Mesenchymal stem cell (in vitro differentiated cells and primary cell): ENCODE results near the gene TRAF3IP1.

Source experiments
- DNase-seq: peaks from one replicate; pipeline ENCODE4 v3.0.0-alpha.2; 2013
- H2AFZ ChIP-seq: one replicate; pipeline ENCODE4 v1.6.1; 2013; ENCODE audit warnings: low read depth, mild to moderate bottlenecking, control low read depth, inconsistent platforms, low read length, moderate library complexity
- H2AK5ac ChIP-seq: 2 replicates; pipeline ENCODE4 v1.6.1; 2013; ENCODE audit warnings: low read length, moderate library complexity, mild to moderate bottlenecking, inconsistent platforms; ENCODE audit not compliant: severe bottlenecking
- H2BK120ac ChIP-seq: one replicate; pipeline ENCODE4 v1.6.1; 2013; ENCODE audit warnings: low read depth, mild to moderate bottlenecking, inconsistent platforms, low read length, moderate library complexity
- H2BK12ac ChIP-seq, 2 experiments: one replicate each; pipeline ENCODE4 v1.6.1; 2013; ENCODE audit warnings: inconsistent platforms in 2 of 2, low read length in 2 of 2, mild to moderate bottlenecking in 2 of 2, moderate library complexity in 2 of 2, control low read depth in 1 of 2
- H2BK15ac ChIP-seq: one replicate; pipeline ENCODE4 v1.6.1; 2013; ENCODE audit warnings: mild to moderate bottlenecking, low read depth, inconsistent platforms; ENCODE audit not compliant: poor library complexity, severe bottlenecking
- H2BK5ac ChIP-seq: 2 replicates; pipeline ENCODE4 v1.6.1; 2013; ENCODE audit warnings: low read depth, mild to moderate bottlenecking, low read length, control low read depth, inconsistent platforms; ENCODE audit not compliant: poor library complexity, severe bottlenecking
- H3K14ac ChIP-seq, 2 experiments: one replicate each; pipeline ENCODE4 v1.6.1; 2013; ENCODE audit warnings: inconsistent platforms in 2 of 2, low read length in 2 of 2, control low read depth in 1 of 2, mild to moderate bottlenecking in 1 of 2, moderate library complexity in 1 of 2
- H3K18ac ChIP-seq, 2 experiments: one replicate each; pipeline ENCODE4 v1.6.1; 2013; ENCODE audit warnings: inconsistent platforms in 2 of 2, low read length in 2 of 2, control low read depth in 1 of 2, low read depth in 1 of 2, mild to moderate bottlenecking in 1 of 2
- H3K23ac ChIP-seq, 2 experiments: one replicate each; pipeline ENCODE4 v1.6.1; 2013; ENCODE audit warnings: inconsistent platforms in 2 of 2, low read length in 2 of 2, mild to moderate bottlenecking in 2 of 2, moderate library complexity in 2 of 2, control low read depth in 1 of 2
- H3K27ac ChIP-seq: 2 replicates; pipeline ENCODE4 v1.5.1; 2013; ENCODE audit warnings: mild to moderate bottlenecking, moderate library complexity, low read length, control low read depth, inconsistent platforms; ENCODE audit not compliant: poor library complexity, severe bottlenecking
- H3K27me3 ChIP-seq, 2 experiments: 2 replicates each; pipeline versions ENCODE4 v1.6.1 to v1.7.0; 2013; ENCODE audit warnings: low read length in 2 of 2, mild to moderate bottlenecking in 2 of 2, moderate library complexity in 2 of 2, control low read depth in 1 of 2, inconsistent platforms in 1 of 2; ENCODE audit not compliant: control insufficient read depth in 1 of 2, insufficient read depth in 1 of 2
- H3K36me3 ChIP-seq, 2 experiments: 2 replicates each; pipeline versions ENCODE4 v1.6.1 to v1.7.0; 2013; ENCODE audit warnings: low read length in 2 of 2, control low read depth in 1 of 2, inconsistent platforms in 1 of 2, low read depth in 1 of 2, mild to moderate bottlenecking in 1 of 2; ENCODE audit not compliant: insufficient read depth in 2 of 2, control insufficient read depth in 1 of 2
- H3K4ac ChIP-seq, 2 experiments: one replicate each; pipeline ENCODE4 v1.6.1; 2013; ENCODE audit warnings: inconsistent platforms in 2 of 2, low read length in 2 of 2, mild to moderate bottlenecking in 2 of 2, moderate library complexity in 2 of 2, control low read depth in 1 of 2, low read depth in 1 of 2
- H3K4me1 ChIP-seq: 2 replicates; pipeline ENCODE4 v1.6.1; 2013; ENCODE audit warnings: low read depth, low read length, control low read depth; ENCODE audit not compliant: control insufficient read depth, insufficient read depth
- H3K4me2 ChIP-seq: 2 replicates; pipeline ENCODE4 v1.6.1; 2013; ENCODE audit warnings: low read length, mild to moderate bottlenecking, inconsistent platforms; ENCODE audit not compliant: poor library complexity, severe bottlenecking
- H3K4me3 ChIP-seq, 2 experiments: 2 replicates each; pipeline versions ENCODE4 v1.5.1 to v1.7.0; 2013; ENCODE audit warnings: low read length in 2 of 2, mild to moderate bottlenecking in 2 of 2, control low read depth in 1 of 2, low read depth in 1 of 2; ENCODE audit not compliant: insufficient read depth in 1 of 2
- H3K79me1 ChIP-seq: replicated peaks from 2 replicates; pipeline ENCODE4 v1.6.1; 2013; ENCODE audit warnings: mild to moderate bottlenecking, control low read depth, low read length, inconsistent platforms; ENCODE audit not compliant: poor library complexity, severe bottlenecking
- H3K9ac ChIP-seq: 2 replicates; pipeline ENCODE4 v1.7.0; 2013; ENCODE audit warnings: mild to moderate bottlenecking, low read length, moderate library complexity
- H3K9me3 ChIP-seq: 2 replicates; pipeline ENCODE4 v1.7.0; 2013; ENCODE audit warnings: mild to moderate bottlenecking, low read length; ENCODE audit not compliant: control insufficient read depth
- H4K8ac ChIP-seq: one replicate; pipeline ENCODE4 v1.6.1; 2013; ENCODE audit warnings: inconsistent platforms, mild to moderate bottlenecking, low read length, moderate library complexity
- H4K91ac ChIP-seq: one replicate; pipeline ENCODE4 v1.6.1; 2013; ENCODE audit warnings: mild to moderate bottlenecking, low read length, inconsistent platforms
- WGBS: methylation state at CpG from one replicate; pipeline ENCODE4 v1.1.7; 2013; ENCODE audit warnings: mixed read lengths; 5-methylcytosine and 5-hydroxymethylcytosine counted together

TRAF3IP1 gene

GRCh38 chr2:238286551-238286950, 33.8 kb upstream of the TRAF3IP1 start:
- no peak overlapping the region for H3K4me2 ChIP-seq
- peaks cover 0 to 3% of the 10 kb centered on the region in 2 experiments for H3K36me3 ChIP-seq
- peak overlapping the region; percentile 61 for H2AK5ac ChIP-seq
- peak overlapping the region; percentile 86 for H4K91ac ChIP-seq
- H3K4me1 ChIP-seq = peaks cover 56% of the 10 kb centered on the region
- H3K9me3 ChIP-seq = no peaks in the 10 kb centered on the region
- WGBS = 60% methylated on average over 7 of the region's 7 CpGs
- H2BK120ac ChIP-seq = peak overlapping the region; percentile 65
- peak overlapping the region; percentile 90 for H2BK15ac ChIP-seq
- peak overlapping the region; percentile 88 for H4K8ac ChIP-seq
- H2BK5ac ChIP-seq = peak overlapping the region; percentile 38
- H2BK12ac ChIP-seq = peak overlapping the region in 1 of 2 experiments; percentile 12
- DNase-seq = peak; percentile 93
- H3K4ac ChIP-seq = peak overlapping the region in 1 of 2 experiments; percentile 68
- H3K23ac ChIP-seq = no peak overlapping the region
- peaks cover 0 to 4% of the 10 kb centered on the region in 2 experiments for H3K27me3 ChIP-seq
- H3K14ac ChIP-seq = no peak overlapping the region
- H3K4me3 ChIP-seq = peak overlapping the region in 1 of 2 experiments; percentile 45
- peaks cover 31% of the 10 kb centered on the region for H3K79me1 ChIP-seq
- H3K27ac ChIP-seq = peak overlapping the region; percentile 83
- no peak overlapping the region for H2AFZ ChIP-seq
- H3K9ac ChIP-seq = peak overlapping the region; percentile 99
- peak overlapping the region; percentile 75 to 80 for H3K18ac ChIP-seq

- H2BK5ac ChIP-seq = no peak overlapping the region
- no peak for DNase-seq
- H2BK12ac ChIP-seq = peak overlapping the region in 1 of 2 experiments; percentile 46
- peak overlapping the region in 1 of 2 experiments; percentile 18 for H3K23ac ChIP-seq
- peaks cover 26% of the 10 kb centered on the region for H3K79me1 ChIP-seq
- H4K8ac ChIP-seq = no peak overlapping the region
- no peak overlapping the region for H2AFZ ChIP-seq
- peak overlapping the region; percentile 83 for H3K27ac ChIP-seq
- peak overlapping the region; percentile 35 for H2BK120ac ChIP-seq
- H3K4me2 ChIP-seq = peak overlapping the region; percentile 89
- H3K18ac ChIP-seq = no peak overlapping the region
- H3K27me3 ChIP-seq = peaks cover 0 to 4% of the 10 kb centered on the region in 2 experiments
- no peak overlapping the region for H3K4ac ChIP-seq
- H3K9ac ChIP-seq = peak overlapping the region; percentile 99
- H3K4me3 ChIP-seq = peak overlapping the region in 1 of 2 experiments; percentile 95
- H3K9me3 ChIP-seq = no peaks in the 10 kb centered on the region
- peaks cover 0 to 3% of the 10 kb centered on the region in 2 experiments for H3K36me3 ChIP-seq
- H2BK15ac ChIP-seq = peak overlapping the region; percentile 90
- H2AK5ac ChIP-seq = no peak overlapping the region
- WGBS = 75% methylated on average over 10 of the region's 11 CpGs
- H4K91ac ChIP-seq = peak overlapping the region; percentile 64
- peaks cover 52% of the 10 kb centered on the region for H3K4me1 ChIP-seq
- H3K14ac ChIP-seq = no peak overlapping the region
These were observed 33.2 kb upstream of the TRAF3IP1 start for GRCh38 chr2:238286987-238287736.

GRCh38 chr2:238287737-238288649, 32.3 kb upstream of the TRAF3IP1 start, which contains the start of gene PER2:
Gene PER2, minus strand, starts transcription at chr2:238288610. Its CDS starts 10,674 bp downstream, at chr2:238277936.
- Histone ChIP-seq H4K91ac (peak within 1 kb of the TSS; percentile 53), H3K4me2 (peak within 1 kb of the TSS; percentile 96), H2BK12ac (peak within 1 kb of the TSS in 1 of 2 experiments; percentile 46), H3K18ac (peak within 1 kb of the TSS; percentile 56 to 72), H2BK15ac (peak within 1 kb of the TSS; percentile 83), H3K27ac (no peak within 1 kb of the TSS), H3K4me3 (peak within 1 kb of the TSS; percentile 85 to 95), H2BK120ac (no peak within 1 kb of the TSS), H3K36me3 (no peaks in the 10 kb centered on the region), H3K4me1 (peaks cover 47% of the 10 kb centered on the region), H3K14ac (peak within 1 kb of the TSS in 1 of 2 experiments; percentile 58), H3K27me3 (peaks cover 0 to 4% of the 10 kb centered on the region in 2 experiments), H2BK5ac (peak within 1 kb of the TSS; percentile 38), H3K23ac (peak within 1 kb of the TSS in 1 of 2 experiments; percentile 78), H4K8ac (peak within 1 kb of the TSS; percentile 65), H2AFZ (peak within 1 kb of the TSS; percentile 95), H3K9me3 (no peaks in the 10 kb centered on the region), H2AK5ac (no peak within 1 kb of the TSS), H3K4ac (peak within 1 kb of the TSS; percentile 18 to 33), H3K9ac (peak within 1 kb of the TSS; percentile 99), H3K79me1 (peaks cover 18% of the 10 kb centered on the region)
- WGBS = 7% methylated on average over 56 of the region's 65 CpGs
- DNase-seq = peak; percentile 98
